PC-3 (cell line): ENCODE results near the gene SYCN. TPM values are rescaled to one million over a fixed set of nuclear protein-coding genes. Genes with fewer than 3 reads are reported as not detected.

Experiments used
- ATAC-seq: fragments of 200-7000 bp; cut with Tn5 transposase; 2 replicates; pipeline ENCODE4 v1.9.1; 2020; ENCODE audit warnings: mild to moderate bottlenecking, moderate library complexity
- BruUV-seq: library from RNA; stranded (reverse); fragments of 400-500 nt; replicated peaks from 2 replicates; lab custom pipeline; 2021; lab: Mats Ljungman, UMichigan
- CTCF ChIA-PET: fragments of 300-600 bp; sonication (Branson Sonifier 250); formaldehyde crosslinking; loops from one replicate; lab custom pipeline; 2022; ENCODE audit warnings: antibody characterized with exemption; lab: Charles Lee
- POLR2A ChIA-PET: fragments of 300-600 bp; sonication (Branson Sonifier 250); formaldehyde crosslinking; loops from one replicate; lab custom pipeline; 2022; ENCODE audit warnings: antibody characterized with exemption; ENCODE audit not compliant: unreplicated experiment; lab: Charles Lee
- DNase-seq: peaks from one replicate; pipeline ENCODE4 v3.0.0-alpha.2; 2015
- H2AFZ ChIP-seq: fragments of 300-600 bp; sonication (generic); 2 replicates; pipeline ENCODE4 v1.6.0; 2016; ENCODE audit warnings: antibody characterized with exemption, low read length
- H3F3A ChIP-seq: fragments of 300-600 bp; sonication (generic); one replicate; pipeline ENCODE4 v1.6.0; 2017; ENCODE audit warnings: antibody characterized with exemption, low read length, control low read depth, mild to moderate bottlenecking; ENCODE audit not compliant: unreplicated experiment
- H3K27ac ChIP-seq: fragments of 300-600 bp; sonication (generic); 2 replicates; pipeline ENCODE4 v1.5.1; 2016; ENCODE audit warnings: mild to moderate bottlenecking, low read length
- H3K27me3 ChIP-seq: fragments of 300-600 bp; sonication (generic); 2 replicates; pipeline ENCODE4 v1.6.1; 2016; ENCODE audit warnings: low read length, mixed read lengths
- H3K36me3 ChIP-seq: fragments of 300-600 bp; sonication (generic); 2 replicates; pipeline ENCODE4 v1.6.1; 2016; ENCODE audit warnings: low read depth, mixed run types, low read length, mixed read lengths
- H3K4me1 ChIP-seq: fragments of 300-600 bp; sonication (generic); 2 replicates; pipeline ENCODE4 v1.5.1; 2016; ENCODE audit warnings: low read length; ENCODE audit not compliant: insufficient read depth
- H3K4me2 ChIP-seq: fragments of 300-600 bp; sonication (generic); 2 replicates; pipeline ENCODE4 v1.6.0; 2016; ENCODE audit warnings: low read length
- H3K4me3 ChIP-seq: fragments of 300-600 bp; sonication (generic); 2 replicates; pipeline ENCODE4 v1.5.1; 2016; ENCODE audit warnings: mild to moderate bottlenecking, low read length, mixed read lengths
- H3K79me2 ChIP-seq: fragments of 300-600 bp; sonication (generic); 2 replicates; pipeline ENCODE4 v1.6.1; 2017; ENCODE audit warnings: low read length, mixed read lengths
- H3K9ac ChIP-seq: fragments of 300-600 bp; sonication (generic); 2 replicates; pipeline ENCODE4 v1.6.0; 2016; ENCODE audit warnings: mild to moderate bottlenecking, low read length
- H3K9me2 ChIP-seq: fragments of 300-600 bp; sonication (generic); replicated peaks from 2 replicates; pipeline ENCODE4 v1.6.1; 2016; ENCODE audit warnings: mixed run types, low read length, mixed read lengths
- H3K9me3 ChIP-seq: fragments of 300-600 bp; sonication (generic); 2 replicates; pipeline ENCODE4 v1.6.1; 2016; ENCODE audit warnings: low read length, mixed read lengths
- H4K20me1 ChIP-seq: fragments of 300-600 bp; sonication (generic); 2 replicates; pipeline ENCODE4 v1.6.1; 2016; ENCODE audit warnings: low read length, mixed read lengths
- CTCF ChIP-seq: fragments of 300-600 bp; sonication (generic); conservative IDR thresholded peaks from 2 replicates; pipeline ENCODE4 v1.5.1; 2017; ENCODE audit warnings: antibody characterized with exemption, low read depth, mild to moderate bottlenecking, low read length
- EZH2 ChIP-seq: fragments of 300-600 bp; sonication (generic); IDR thresholded peaks from one replicate; pipeline ENCODE4 v1.6.1; 2017; ENCODE audit warnings: antibody characterized with exemption, mild to moderate bottlenecking, low read length; ENCODE audit not compliant: unreplicated experiment
- EZH2phosphoT487 ChIP-seq: fragments of 300-600 bp; sonication (generic); IDR thresholded peaks from 2 replicates; pipeline ENCODE4 v1.6.1; 2018; ENCODE audit warnings: mild to moderate bottlenecking, antibody characterized with exemption, low read length, borderline replicate concordance
- intact Hi-C: fragments of 100-400 bp; cut with micrococcal nuclease; formaldehyde crosslinking; loops from 2 replicates; pipeline ENCODE4 v1.9.0; 2023
- total RNA-seq: library from RNA; depleted of rRNA; stranded (reverse); fragments of >200 nt; gene quantifications from 2 replicates; pipeline ENCODE4 v1.2.3, GENCODE V29; 2014

SYCN gene
- total RNA-seq, 1 experiment from 2014 or later, result not detected

DNA sequence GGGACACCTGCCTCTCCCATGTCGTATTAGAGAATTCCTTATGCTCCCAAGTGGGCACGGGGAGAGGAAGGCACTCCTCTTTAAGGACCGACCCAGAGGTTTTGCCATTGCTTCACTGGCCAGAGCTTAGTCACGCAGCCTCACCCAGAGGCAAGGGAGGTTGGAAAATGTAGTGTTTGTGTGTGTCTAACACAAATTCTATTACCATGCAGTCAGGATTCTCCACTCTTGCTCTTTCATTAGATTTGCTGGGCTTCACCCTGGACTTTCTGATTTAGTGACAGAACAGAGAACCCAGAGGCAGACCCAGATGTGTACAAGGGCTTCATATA lies 21.9 kb downstream of the SYCN start:
- BruUV-seq, result no TSS peak
- Histone ChIP-seq H3K4me1 (no peaks in the 10 kb centered on the region), H3F3A (no peaks in the 10 kb centered on the region), H3K4me3 (no peak overlapping the region), H3K9me3 (no peaks in the 10 kb centered on the region), H3K4me2 (no peak overlapping the region), H3K9ac (no peak overlapping the region), H4K20me1 (no peaks in the 10 kb centered on the region), H3K36me3 (no peaks in the 10 kb centered on the region), H3K9me2 (no peaks in the 10 kb centered on the region), H2AFZ (no peak overlapping the region), H3K27ac (no peak overlapping the region), H3K79me2 (no peaks in the 10 kb centered on the region), H3K27me3 (no peaks in the 10 kb centered on the region)
- ATAC-seq, result no peak
- DNase-seq, result no peak
- ChIA-PET CTCF (no interaction called here), POLR2A (no interaction called here)
- intact Hi-C loops, result no loop called here
- no peak for TF ChIP-seq CTCF

- ATAC-seq (no peak), DNase-seq (no peak)
- Histone ChIP-seq H2AFZ (no peak overlapping the region), H3K9me2 (no peaks in the 10 kb centered on the region), H3K27me3 (no peaks in the 10 kb centered on the region), H3K4me3 (no peak overlapping the region), H3K79me2 (no peaks in the 10 kb centered on the region), H3K9ac (no peak overlapping the region), H3F3A (no peaks in the 10 kb centered on the region), H3K4me2 (no peak overlapping the region), H3K36me3 (no peaks in the 10 kb centered on the region), H4K20me1 (no peaks in the 10 kb centered on the region), H3K4me1 (no peaks in the 10 kb centered on the region), H3K27ac (no peak overlapping the region), H3K9me3 (no peaks in the 10 kb centered on the region)
- BruUV-seq, result no TSS peak
- TF ChIP-seq EZH2 (no peak), EZH2phosphoT487 (no peak), CTCF (no peak)
- ChIA-PET CTCF (no interaction called here), POLR2A (no interaction called here)
- intact Hi-C loops, result no loop called here
These were observed 22.4 kb downstream of the SYCN start for GRCh38 chr19:39181500-39182173.

DNA sequence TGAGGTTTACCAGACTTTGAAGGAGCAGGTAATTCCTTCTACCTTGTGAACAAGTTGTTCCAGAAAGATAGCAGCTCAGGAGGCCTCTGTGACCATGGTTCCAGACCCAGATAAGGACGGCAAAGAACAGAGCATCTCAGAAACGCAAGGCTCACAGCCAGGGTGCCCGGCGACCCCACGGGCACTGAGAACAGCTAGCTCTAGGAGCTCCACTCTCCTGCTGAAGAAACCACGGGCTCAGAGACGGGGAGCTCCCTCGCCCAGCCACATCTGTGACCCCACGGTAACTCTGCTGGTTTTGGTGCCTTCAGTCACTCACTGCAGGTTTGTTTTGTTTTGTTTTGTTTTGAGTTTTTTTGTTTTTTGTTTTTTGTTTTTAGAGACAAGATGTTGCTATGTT lies 23.3 kb downstream of the SYCN start:
- Histone ChIP-seq H3K4me2 (no peak overlapping the region), H3K9me2 (no peaks in the 10 kb centered on the region), H3K4me3 (no peak overlapping the region), H3K27ac (no peak overlapping the region), H3K9me3 (no peaks in the 10 kb centered on the region), H3F3A (no peaks in the 10 kb centered on the region), H3K9ac (no peak overlapping the region), H3K36me3 (no peaks in the 10 kb centered on the region), H3K4me1 (no peaks in the 10 kb centered on the region), H2AFZ (no peak overlapping the region), H3K27me3 (no peaks in the 10 kb centered on the region), H3K79me2 (no peaks in the 10 kb centered on the region), H4K20me1 (no peaks in the 10 kb centered on the region)
- TF ChIP-seq CTCF (no peak), EZH2 (no peak), EZH2phosphoT487 (no peak)
- DNase-seq (no peak), ATAC-seq (no peak)
- POLR2A ChIA-PET, result no interaction called here
- BruUV-seq, result no TSS peak
- intact Hi-C loops, result no loop called here
- CTCF ChIA-PET, result no interaction called here
